Measurements from ENCODE around the gene LRRC27.
"Not testable (repeated sequence)": the region's sequence is repeated elsewhere in the genome, so short reads cannot be mapped to it uniquely, and the experiment has no call there.

GRCh38 chr10:132314881-132315280, 17.1 kb upstream of the LRRC27 start:
- TF ChIP-seq, protein P1, sequence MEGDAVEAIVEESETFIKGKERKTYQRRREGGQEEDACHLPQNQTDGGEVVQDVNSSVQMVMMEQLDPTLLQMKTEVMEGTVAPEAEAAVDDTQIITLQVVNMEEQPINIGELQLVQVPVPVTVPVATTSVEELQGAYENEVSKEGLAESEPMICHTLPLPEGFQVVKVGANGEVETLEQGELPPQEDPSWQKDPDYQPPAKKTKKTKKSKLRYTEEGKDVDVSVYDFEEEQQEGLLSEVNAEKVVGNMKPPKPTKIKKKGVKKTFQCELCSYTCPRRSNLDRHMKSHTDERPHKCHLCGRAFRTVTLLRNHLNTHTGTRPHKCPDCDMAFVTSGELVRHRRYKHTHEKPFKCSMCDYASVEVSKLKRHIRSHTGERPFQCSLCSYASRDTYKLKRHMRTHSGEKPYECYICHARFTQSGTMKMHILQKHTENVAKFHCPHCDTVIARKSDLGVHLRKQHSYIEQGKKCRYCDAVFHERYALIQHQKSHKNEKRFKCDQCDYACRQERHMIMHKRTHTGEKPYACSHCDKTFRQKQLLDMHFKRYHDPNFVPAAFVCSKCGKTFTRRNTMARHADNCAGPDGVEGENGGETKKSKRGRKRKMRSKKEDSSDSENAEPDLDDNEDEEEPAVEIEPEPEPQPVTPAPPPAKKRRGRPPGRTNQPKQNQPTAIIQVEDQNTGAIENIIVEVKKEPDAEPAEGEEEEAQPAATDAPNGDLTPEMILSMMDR (IDR thresholded peaks at IDR 0.05 in 2 of 3, conservative IDR thresholded peaks at IDR 0.05 in 1 of 3; ENCODE audit: borderline replicate concordance in 1 of 3, insufficient read depth in 1 of 3, low read depth in 2 of 3, low read length in 2 of 3), result not testable (repeated sequence)
- not testable (repeated sequence) for TF ChIP-seq RAD21 (IDR thresholded peaks at IDR 0.05; ENCODE audit: low read depth); POLR2A (IDR thresholded peaks at IDR 0.05; ENCODE audit: borderline replicate concordance, extremely low read depth, insufficient read depth, insufficient read length); EGR1 (IDR thresholded peaks at IDR 0.05; ENCODE audit: low read depth); CBX3 (IDR thresholded peaks at IDR 0.05; ENCODE audit: low read depth); JUND (IDR thresholded peaks at IDR 0.05); POLR2AphosphoS5 (IDR thresholded peaks at IDR 0.05; ENCODE audit: low read depth, low read length)
- TF ChIP-seq, protein P2, sequence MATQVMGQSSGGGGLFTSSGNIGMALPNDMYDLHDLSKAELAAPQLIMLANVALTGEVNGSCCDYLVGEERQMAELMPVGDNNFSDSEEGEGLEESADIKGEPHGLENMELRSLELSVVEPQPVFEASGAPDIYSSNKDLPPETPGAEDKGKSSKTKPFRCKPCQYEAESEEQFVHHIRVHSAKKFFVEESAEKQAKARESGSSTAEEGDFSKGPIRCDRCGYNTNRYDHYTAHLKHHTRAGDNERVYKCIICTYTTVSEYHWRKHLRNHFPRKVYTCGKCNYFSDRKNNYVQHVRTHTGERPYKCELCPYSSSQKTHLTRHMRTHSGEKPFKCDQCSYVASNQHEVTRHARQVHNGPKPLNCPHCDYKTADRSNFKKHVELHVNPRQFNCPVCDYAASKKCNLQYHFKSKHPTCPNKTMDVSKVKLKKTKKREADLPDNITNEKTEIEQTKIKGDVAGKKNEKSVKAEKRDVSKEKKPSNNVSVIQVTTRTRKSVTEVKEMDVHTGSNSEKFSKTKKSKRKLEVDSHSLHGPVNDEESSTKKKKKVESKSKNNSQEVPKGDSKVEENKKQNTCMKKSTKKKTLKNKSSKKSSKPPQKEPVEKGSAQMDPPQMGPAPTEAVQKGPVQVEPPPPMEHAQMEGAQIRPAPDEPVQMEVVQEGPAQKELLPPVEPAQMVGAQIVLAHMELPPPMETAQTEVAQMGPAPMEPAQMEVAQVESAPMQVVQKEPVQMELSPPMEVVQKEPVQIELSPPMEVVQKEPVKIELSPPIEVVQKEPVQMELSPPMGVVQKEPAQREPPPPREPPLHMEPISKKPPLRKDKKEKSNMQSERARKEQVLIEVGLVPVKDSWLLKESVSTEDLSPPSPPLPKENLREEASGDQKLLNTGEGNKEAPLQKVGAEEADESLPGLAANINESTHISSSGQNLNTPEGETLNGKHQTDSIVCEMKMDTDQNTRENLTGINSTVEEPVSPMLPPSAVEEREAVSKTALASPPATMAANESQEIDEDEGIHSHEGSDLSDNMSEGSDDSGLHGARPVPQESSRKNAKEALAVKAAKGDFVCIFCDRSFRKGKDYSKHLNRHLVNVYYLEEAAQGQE (IDR thresholded peaks at IDR 0.05; ENCODE audit: low read depth), result not testable (repeated sequence)
- TF ChIP-seq, protein P3, sequence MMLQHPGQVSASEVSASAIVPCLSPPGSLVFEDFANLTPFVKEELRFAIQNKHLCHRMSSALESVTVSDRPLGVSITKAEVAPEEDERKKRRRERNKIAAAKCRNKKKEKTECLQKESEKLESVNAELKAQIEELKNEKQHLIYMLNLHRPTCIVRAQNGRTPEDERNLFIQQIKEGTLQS (IDR thresholded peaks at IDR 0.05), result not testable (repeated sequence)
